AG20443 (cell line): Measurements from ENCODE around the gene HOXB1.
A peak's percentile ranks its signal among the peaks of the same experiment; 100 is the strongest.
"Not testable (repeated sequence)": the region's sequence is repeated elsewhere in the genome, so short reads cannot be mapped to it uniquely, and the experiment has no call there.

ENCODE experiments used
- DNase-seq: peaks from one replicate; pipeline ENCODE4 v3.0.0; 2012; ENCODE audit warnings: low spot score, mixed read lengths

HOXB1 gene

DNA sequence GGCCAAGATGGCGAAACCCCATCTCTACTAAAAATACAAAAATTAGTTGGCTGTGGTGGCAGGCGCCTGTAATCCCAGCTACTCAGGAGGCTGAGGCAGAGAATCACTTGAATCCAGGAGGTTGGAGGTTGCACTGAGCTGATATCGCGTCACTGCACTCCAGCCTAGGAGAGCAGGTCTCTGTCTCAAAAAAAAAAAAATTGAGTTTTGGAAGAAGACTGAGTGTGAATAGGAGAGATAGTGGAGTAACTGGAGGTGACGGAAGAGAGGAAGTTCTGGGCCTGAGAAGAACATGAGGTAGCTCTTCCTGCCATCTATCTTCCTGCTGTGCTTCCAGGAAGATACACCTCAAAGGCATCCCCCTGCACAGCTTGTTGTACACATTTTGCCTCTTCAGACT is 11.4 kb downstream of the HOXB1 start:
- DNase-seq = no peak

DNA sequence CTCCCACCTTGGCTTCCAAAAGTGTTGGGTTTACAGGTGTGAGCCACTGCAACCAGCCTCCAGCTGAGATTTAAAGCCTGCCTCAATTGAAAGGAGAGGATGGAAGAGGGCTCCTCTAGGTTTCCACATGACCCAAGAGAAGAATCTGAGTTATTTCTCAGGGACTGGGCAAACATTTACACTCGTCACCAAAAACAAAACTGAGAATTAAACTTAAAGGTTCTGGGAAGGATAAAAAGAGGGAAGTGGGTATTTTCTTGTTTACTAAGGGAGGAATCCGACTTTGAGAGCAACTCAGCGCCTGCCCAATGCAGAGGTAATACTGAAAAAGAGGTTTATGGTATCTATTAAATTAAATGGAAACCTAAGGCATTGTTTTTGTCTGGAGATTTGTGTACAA is 13.3 kb downstream of the HOXB1 start:
- no peak for DNase-seq

DNA sequence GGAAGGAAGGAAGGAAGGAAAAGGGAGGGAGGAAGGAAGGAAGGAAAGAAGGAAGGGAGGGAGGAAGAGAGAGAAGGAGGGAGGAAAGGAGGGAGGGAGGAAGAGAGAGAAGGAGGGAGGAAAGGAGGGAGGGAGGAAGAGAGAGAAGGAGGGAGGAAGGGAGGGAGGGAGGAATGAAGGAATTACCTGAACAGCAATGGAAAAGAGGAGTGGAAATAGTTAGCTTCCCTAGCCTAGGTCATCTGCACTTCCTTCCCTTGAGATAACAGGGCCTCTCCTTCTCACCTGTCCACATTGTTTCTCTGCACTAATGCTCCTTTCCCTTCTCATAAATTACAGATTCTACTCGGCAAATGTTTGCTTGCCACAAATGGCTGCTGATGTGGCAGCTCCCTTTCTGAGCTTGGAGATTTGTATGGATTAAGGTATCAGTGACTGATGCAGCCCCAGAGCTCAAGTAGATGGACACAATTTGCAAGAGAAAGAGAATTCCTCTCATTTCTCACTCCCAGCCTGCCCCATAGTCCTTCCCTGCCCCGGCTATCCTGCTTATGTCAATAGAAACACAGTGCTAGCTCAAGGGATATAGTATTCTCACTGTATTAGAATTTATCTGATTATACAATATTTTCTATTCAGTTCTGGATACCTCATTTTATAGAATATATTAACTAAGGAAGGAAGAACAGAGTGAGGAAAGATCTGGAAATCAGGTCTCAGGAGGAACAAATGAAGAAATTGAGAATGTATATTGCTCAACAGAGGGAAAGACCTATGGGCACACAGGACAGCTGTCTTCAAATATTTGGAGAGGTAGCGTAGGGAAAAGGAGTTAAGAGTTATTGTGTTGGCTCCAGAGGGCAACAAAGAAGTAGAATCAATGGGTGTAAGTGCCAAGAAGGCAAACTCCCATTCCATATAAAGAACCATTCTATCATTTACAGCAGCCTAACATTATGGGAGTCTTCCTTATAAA is 14.6 kb downstream of the HOXB1 start:
- no peak for DNase-seq

DNA sequence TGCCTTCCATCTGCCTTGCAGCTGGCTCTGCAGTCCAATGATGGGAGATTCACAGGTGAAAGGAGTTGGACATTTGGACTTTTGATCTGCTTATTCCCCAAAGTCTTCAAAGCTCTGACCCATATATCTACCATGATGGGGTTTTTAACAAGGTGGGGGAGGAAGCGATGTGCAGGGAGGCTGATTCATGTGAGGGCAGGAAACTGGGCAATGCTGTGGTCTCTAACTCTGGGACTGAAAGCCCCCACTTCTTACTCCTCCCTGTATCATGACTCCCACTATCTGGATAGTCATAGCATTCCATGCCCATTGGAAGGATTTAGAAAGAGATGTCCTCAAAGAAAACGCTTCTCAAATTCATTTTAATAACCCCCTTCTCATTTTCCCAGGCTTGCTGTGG is 16.3 kb downstream of the HOXB1 start:
- no peak for DNase-seq

DNA sequence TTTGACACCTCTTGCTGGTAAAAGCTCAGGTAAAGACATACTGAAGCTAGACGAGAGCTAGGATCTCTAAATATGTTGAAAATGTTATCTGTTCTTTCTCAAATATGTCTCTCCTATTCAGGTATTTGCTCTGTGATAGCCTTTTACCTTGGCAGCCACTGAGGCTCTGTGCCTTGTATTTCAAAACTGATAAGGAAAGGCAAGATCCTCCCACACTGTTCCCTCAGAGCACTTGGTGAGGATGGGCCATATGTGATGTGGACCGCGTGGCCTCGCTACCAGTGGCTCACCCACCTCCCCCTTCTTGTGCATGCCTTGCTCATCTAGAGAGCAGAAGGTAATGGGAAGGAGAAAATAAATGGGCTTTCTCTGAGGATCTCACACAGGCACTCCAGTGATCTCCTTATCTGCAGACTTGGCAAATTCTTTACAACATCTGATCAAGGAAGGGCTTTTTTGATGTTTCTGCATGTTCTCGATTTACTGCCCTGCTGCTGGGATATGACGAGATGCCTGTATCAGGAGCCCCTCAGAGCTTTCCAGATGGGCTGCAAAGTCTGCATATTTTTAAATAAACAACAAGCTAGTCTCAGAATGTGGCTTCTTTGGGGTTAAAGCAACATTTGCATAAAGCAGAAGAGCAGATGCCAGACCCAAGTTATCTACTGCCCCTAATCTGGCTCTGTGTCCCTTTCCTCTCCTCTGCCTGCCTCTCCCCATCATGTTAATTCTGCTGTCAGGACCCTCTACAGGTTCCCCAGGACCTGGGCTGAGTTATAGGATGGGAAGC is 16.9 kb downstream of the HOXB1 start:
- DNase-seq = no peak

DNA sequence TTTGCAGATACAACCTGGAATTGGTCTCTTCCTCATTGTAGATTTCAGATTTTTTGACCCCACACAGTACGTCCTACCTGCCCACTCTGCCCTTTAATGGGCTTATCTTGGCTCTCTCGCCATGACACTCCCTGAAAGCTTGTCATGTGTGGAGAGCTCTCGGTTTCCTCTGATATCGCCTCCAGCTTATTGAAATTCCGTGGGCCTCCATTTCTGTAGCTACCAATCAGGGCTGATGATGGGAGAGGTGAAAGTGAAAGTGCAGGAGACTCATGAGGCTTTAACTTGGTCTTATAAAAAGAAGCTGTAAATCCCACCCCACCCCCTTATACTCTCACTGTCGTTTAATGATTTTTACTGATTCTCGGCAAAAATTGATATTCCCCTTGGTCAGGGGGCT is 17.7 kb downstream of the HOXB1 start:
- DNase-seq = no peak

DNA sequence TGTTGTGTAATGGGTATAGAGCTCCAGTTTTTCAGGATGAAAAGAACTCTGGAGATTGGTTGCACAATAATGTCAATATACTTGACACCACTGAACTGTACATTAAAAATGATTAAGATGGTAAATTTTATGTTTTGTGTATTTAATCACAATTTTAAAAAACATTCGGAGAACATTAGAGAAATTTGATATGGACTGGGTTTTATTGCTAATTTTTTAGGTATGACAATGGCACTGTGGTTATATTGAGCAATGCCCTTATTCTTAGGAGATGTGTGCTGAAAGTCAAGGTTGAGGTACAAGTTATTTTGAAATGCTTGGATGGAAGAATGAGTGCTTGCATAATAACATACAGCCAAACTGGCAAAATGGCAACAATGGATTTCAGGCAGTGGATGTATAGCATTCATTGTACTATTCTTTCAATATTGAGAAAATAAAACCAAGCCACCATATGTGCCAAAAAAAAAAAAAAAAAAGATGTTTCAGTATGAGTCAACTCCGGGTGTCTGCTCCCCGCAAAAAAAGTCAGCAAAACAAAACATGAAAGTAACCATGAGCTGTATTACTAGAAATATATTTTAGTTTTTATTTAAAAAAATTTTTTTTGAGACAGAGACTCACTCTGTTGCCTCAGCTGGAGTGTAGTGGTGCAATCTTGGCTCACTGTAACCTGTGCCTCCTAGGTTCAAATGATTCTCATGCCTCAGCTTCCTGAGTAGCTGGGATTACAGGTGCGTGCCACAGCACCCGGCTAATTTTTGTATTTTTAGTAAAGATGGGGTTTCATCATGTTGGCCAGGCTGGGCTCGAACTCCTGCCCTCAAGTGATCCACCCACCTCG is 19.8 kb downstream of the HOXB1 start:
- DNase-seq = peak; percentile 45

DNA sequence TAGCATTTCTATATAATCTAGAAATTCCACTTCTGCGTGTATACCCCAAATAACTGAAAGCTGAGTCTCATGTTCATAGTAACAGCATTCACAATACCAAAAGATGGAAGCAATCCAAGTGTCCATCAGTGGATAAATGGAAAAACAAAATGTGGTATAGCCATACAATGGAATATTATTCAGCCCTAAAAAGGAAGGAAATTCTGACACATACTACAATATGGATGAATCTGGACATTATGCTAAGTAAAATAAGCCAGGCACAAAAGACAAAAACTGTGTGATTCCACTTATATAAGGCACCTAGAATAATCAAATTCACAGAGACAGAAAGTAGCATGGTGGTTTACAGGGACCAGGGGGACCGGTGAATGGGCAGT is 20.4 kb downstream of the HOXB1 start:
- no peak for DNase-seq

DNA sequence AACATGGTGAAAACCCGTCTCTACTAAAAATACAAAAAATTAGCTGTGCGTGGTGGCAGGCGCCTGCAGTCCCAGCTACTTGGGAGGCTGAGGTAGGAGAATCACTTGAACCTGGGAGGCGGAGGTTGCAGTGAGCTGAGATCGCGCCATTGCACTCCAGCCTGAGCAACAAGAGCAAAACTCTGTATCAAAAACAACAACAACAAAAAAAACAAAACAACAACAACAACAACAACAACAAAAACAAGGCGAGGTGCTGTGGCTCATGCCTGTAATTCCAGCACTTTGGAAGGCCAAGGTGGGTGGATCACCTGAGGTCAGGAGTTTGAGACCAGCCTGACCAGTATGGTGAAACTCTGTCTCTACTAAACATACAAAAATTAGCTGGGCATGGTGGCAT is 21.1 kb downstream of the HOXB1 start:
- DNase-seq = not testable (repeated sequence)

DNA sequence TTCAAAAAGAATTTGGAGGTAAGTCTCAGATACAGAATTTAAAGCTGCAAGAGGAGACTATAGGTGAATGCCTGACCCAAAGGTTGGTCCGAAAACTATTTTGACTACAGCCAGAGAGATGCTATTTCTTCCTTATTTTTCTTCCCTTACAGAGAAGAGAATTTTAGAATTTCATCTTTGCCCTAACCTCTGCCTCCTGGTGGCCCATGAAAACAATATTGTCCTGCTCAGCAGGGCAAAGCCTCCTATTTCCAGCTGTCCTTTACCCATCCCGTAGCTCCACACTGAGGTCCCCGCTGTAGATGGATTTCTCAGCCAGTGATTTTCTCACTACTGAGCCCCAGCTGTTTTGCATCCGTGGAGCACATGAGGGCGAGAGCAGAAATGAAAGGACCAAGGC is 24.6 kb downstream of the HOXB1 start:
- DNase-seq = no peak

DNA sequence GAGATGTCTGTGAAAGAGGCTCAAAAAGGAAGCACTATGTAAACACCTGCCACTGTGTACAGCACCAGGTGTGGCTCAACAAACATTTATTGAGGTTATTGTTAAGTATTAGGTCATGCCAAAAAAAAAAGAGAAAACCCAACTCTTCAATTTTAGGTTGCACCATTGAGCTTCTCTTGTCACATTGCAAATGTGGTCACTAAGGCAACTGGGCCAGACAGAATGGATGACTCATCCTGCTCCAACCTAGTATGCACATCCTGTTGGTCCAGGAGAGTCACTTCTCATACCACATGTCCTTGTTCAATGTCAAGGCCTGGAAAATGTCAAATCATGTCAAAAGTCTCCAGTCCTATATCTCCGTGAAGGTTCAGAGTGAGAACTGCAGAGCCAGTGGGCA is 25.0 kb downstream of the HOXB1 start:
- DNase-seq = peak; percentile 83

DNA sequence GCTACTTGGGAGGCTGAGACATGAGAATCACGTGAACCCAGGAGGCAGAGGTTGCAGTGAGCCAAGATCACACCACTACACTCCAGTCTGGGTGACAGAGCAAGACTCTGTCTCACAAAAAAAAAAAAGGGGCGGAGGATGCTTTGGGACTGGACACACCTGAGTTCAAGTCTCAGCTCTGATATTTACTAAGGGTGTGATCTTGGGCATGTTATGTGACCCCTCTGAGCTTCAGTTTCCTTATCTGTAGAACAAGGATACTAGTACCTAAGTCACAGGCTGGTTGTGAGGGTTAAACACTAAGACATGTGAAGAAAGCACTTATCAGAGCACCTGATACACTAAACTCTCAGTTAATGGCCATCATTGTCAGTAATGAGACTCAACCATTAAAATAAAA is 25.9 kb downstream of the HOXB1 start:
- no peak for DNase-seq

DNA sequence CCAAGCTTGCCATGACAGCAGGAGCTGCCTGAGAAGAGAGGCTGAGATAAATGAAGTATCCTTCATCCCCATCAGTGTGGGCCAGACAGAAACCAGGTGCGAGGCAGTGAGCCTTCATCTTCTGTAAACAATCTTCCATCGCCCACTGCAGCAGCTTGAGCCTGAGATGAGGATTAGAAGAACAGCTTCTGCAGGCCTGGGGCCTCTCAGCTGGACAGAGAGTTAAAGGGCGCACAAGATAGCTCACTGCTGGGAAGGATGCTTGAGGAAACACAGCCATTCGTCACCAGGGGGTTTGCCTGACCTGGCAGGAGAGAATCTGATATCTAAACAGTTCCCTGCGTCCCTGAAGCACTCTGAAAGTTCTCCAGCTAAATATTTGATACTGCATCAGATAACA is 27.1 kb downstream of the HOXB1 start:
- DNase-seq = no peak

DNA sequence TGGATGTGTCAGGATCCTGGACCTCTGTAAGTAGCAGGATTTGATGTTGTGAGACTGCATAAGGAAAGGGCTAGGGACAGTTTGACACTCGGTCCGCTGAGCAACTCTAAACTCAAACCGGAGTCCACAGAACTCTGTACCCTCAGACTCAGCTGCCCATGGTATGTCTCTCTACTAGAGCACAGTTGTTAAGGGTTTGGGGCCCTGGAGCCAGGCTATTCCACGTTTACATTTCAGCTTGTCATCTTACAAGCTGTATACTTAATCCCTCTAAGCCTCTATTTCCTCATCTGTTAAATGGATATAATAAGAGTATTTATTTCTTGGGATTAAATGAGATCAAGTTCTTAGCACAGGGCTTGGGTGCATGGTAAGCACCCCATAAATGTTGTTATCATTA is 27.9 kb downstream of the HOXB1 start:
- DNase-seq = no peak

DNA sequence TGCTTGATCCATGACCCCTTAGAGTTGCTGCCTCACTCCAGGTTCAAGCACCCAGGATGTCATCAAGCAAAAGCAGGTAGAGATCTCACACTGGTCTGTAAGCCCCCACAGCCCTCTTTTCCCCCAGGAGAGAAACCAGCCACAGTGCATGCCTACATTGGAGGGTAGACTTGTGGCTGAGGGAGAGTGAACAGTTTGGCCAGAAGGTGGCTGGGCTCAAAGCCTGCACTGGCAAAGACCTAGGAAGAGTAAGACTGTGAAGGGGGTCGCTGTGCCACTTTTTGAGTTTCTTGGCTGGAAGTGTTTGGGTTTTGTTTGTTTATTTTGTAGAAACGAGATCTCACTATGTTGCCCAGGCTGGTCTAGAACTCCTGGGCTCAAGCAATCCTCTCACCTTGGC is 28.5 kb downstream of the HOXB1 start:
- DNase-seq = no peak

DNA sequence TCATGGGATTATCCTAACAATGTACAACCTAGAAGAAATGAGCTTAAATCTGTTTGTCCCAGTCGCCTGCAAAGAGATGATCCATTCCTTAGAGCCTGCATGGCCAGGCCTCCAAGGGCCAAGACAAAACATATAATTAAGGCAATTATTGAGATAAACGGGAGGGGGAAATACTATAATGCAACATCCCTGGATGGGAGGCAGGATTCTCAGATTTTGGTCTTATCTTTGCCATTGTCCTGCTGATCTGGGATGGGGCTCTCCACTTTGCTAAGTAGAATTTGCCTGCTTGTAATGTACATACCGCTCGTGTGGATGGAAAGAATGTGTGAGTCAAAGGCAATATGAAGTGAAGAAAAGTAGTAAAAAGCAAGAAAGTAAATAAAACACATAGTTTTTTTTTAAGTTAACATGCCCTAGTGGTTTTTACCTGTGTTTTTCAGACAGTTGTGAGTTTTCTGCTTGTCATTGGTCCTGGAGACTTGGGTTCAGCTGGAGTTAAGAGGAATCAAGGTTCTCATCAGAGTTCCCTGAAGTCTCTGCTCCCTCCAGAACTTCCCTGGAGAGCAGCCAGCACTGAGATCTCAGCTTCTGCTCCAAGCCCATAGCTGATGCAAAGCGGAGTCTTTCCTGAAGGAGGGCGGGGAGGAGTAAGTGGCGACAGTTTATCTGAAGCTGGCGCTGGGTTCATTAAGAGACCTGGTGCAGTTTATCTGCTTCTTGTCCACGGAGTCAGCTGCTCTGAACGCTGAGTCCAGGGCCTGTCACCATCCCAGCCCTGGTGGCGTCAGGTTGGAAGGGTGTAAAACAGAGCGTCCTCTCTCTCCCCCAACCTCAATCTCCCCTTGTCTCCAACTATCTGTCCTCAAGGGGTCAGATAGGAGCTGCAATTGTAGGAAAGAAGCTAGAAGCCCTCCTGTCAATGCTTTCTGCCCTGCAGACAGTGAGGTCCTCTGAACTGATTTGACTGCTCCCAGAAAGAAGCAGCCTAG is 30.1 kb downstream of the HOXB1 start:
- no peak for DNase-seq

DNA sequence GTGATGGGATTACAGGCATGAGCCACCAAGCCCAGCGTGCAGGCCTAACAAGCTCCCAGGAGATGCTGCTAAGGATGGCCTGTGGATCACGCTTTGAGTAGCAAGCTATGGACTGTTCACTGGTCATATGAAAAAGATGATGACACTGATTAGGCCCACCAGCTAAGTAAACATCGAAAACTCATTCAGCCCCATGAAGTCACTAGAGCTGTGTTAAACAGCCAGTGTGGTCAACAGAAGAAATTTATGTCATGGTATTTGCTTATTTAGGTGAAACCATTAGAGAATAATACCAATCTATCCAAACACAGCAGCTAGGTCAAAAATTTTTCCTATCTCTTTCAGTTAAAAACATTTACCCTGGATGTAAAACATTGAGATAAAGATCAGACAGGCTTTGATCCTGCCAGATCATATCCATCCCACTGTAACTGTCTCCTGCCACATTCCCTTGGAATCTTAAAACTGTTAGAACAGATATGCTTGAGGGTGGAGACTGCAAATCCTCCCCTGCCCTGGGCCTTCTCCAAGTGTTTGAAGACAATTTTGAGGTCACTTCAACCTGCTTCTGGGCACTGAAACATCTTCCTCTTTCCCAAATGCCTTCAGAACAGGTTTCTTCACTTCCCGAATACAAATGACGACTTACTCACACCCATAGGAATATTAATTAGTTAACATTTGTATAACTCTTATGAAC is 30.9 kb downstream of the HOXB1 start:
- no peak for DNase-seq

DNA sequence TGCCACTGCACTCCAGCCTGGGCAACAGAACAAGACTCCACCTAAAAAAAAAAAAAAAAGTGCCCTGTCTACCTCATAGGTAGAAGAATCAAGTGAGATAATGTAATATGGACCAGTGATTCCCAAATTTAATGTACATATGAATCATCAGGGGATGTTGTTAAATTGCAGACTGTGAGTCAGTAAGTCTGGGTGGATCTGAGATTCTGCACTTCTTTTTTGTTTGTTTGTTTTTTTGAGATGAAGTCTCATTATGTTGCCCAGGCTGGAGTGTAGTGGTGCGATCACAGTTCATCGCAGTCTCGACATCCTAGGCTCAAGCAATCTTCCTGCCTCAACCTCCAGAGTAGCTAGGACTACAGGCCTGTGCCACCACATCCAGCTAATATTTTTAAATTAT is 31.6 kb downstream of the HOXB1 start:
- DNase-seq = no peak

DNA sequence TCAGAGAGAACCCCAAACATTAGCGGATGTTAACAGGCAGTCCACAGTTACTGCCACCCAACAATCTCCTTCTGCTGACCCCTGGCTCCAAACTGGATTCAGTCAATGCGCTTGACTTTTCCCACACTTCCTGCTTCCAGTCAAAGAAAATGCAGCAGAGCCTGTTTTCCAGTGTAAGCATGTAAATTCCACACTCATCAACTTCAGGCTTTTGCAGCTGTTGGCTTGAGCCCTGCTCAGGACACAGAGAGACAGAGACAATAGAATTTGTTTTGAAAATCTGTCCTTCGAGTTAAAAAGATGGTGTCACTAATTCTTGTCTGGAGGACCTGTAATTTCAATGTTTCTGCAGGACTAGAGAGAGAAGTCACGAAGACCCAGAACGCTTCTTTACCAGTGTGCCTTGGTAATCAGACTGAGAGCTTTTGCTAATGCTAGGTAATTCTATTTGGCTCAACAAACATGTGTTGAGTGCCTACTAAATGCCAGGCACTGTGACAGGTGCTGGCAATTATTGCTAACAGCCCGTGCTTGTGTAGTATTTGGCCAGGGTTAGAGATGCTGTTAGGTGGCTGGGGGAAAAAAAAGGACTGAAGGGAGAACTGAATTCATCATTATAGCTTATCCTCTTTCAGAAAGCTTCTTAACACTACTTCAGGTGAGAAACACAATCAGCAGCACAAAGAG is 32.5 kb downstream of the HOXB1 start:
- DNase-seq = no peak

DNA sequence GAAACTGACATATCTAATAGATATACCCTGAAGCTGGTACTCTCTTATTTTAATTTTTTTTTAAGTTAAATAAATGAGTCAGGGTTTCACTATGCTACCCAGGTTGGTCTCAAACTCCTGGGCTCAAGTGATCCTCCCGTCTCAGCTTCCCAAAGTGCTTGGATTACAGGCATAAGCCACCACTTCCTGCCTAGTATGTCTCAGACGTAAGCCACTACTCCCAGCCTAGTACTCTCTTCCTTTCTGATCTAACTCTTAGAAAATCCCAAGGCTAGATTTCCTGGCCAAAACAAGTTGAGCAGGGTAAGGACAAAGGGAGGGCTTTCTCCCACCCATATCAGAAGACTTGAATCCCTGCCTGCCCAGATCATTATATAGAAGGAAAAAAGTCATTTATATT is 33.7 kb downstream of the HOXB1 start:
- no peak for DNase-seq
